SK-N-MC (cell line): Measurements from ENCODE around the gene TPPP2.

Source experiments
- DNase-seq: peaks from one replicate; pipeline ENCODE4 v3.0.0-alpha.2; 2011; ENCODE audit warnings: low read depth, low spot score
- H3K27ac ChIP-seq: fragments of 200-600 bp; sonication (generic); 2 replicates; pipeline ENCODE4 v1.5.1; 2016; ENCODE audit warnings: mixed run types
- H3K36me3 ChIP-seq: fragments of 200-600 bp; sonication (generic); 2 replicates; pipeline ENCODE4 v1.6.1; 2017; ENCODE audit warnings: antibody characterized with exemption, low read length, mixed read lengths; ENCODE audit not compliant: insufficient read depth
- H3K4me3 ChIP-seq: fragments of 200-600 bp; sonication (generic); 2 replicates; pipeline ENCODE4 v1.5.1; 2016
- H3K9ac ChIP-seq: fragments of 200-600 bp; sonication (generic); 2 replicates; pipeline ENCODE4 v1.8.0; 2017; ENCODE audit warnings: mixed run types, mixed read lengths; ENCODE audit not compliant: insufficient read length
- H3K9me3 ChIP-seq: fragments of 200-600 bp; sonication (generic); 2 replicates; pipeline ENCODE4 v1.6.1; 2017; ENCODE audit warnings: low read depth, mild to moderate bottlenecking, antibody characterized with exemption, low read length, moderate library complexity, mixed read lengths
- EZH2 ChIP-seq: fragments of 200-600 bp; sonication (generic); IDR thresholded peaks from one replicate; pipeline ENCODE4 v1.6.1; 2017; ENCODE audit warnings: antibody characterized with exemption
- FOXP2 ChIP-seq: optimal IDR thresholded peaks from 2 replicates; pipeline ENCODE3; 2011; ENCODE audit warnings: mild to moderate bottlenecking, moderate library complexity; ENCODE audit not compliant: insufficient read depth; ENCODE audit errors: extremely low read length, control extremely low read depth
- POLR2AphosphoS5 ChIP-seq: IDR thresholded peaks from 2 replicates; pipeline ENCODE4 v1.6.1; 2012; ENCODE audit warnings: mild to moderate bottlenecking, low read depth, low read length, borderline replicate concordance

TPPP2 gene

DNA sequence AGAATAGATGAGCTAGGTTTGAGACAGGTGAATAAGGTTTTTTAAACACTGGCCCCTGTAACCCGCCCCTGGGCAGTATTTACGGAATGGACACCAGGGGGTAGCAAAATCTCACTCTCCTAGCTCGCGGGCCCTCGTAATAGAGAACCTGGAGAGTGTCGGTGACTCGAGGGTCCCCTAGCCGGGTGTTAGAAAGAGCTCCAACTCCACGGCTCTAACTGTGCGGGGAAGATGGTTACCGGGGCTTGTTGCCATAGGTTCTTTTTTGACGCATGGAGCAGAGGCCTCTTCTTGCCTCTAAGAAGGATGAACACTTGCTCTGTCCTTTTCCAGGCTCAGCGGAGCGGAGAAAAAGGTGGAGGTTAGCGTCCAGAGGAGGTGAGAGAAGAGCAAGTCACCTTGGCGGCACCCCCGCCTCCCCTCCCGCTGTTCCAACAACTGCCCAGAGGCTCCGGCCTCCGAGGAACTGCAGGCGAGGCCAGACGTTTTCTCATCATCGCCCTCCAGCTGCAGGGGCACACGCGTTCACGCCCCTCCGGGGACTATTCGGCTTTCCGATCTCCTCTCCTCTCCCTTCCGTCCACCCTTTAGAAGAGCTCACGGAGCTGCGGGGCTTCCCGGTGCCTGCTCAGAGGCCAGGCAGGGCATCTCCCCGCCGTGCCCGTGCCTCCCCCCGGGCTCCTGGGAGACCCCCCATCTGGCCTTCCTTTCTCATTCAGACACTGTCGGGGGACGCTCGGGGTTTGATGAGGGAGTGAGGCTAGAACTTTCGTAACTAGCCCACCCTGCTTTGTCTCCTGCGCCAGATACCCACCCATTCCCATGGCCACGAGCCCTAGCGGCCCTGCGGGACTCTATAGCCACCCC, 38.7 kb downstream of the TPPP2 start:
- DNase-seq, result no peak
- no peak overlapping the region for H3K9ac ChIP-seq
- peak overlapping the region; percentile 96; the same call in 1 of the 2 replicates for H3K4me3 ChIP-seq
- no peaks in the 10 kb centered on the region for H3K9me3 ChIP-seq
- H3K27ac ChIP-seq, result no peak overlapping the region
- H3K36me3 ChIP-seq, result peaks cover 10% of the 10 kb centered on the region
- TF ChIP-seq POLR2AphosphoS5, result no peak
- TF ChIP-seq EZH2, result no peak
- TF ChIP-seq FOXP2, result no peak

DNA sequence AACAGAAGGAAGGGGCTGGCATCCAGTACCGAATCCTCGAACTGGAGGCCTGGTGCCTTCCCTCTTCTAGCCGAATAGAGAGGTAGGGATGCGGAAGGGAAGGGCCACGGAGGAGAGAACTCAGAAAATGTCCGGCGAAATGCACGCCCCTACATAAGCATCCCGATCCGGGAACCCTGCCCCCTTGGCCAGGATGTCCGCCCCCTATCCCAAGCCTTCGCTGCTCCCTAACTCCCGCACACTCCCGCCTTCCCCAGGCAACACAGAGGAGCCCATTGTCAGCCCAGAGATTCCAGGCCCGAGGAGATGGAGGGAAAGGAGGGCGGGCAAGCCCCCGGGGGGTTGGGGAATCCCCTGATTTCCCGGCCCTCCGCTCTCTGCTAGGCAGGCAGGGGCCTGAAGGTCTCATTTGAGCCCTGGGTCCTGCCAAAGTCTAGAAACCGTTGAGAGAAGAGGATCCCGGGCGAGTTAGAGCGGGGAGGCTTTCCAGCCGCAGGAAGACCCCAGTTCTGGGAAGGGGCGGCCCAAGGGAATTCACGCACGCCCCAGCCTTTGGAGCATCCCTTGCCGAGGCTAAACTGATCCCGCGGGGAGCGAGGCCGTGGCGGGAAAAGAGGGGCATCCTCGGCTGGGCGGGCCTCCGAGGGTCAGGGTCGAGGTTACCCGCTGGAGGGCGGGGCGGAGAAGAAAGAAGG, 39.5 kb downstream of the TPPP2 start:
- Histone ChIP-seq H3K9ac (peak overlapping the region; percentile 90), H3K4me3 (peak overlapping the region; percentile 96), H3K9me3 (no peaks in the 10 kb centered on the region), H3K27ac (no peak overlapping the region), H3K36me3 (peaks cover 11% of the 10 kb centered on the region)
- TF ChIP-seq POLR2AphosphoS5 (no peak), EZH2 (no peak), FOXP2 (no peak)
- DNase-seq, result no peak

DNA sequence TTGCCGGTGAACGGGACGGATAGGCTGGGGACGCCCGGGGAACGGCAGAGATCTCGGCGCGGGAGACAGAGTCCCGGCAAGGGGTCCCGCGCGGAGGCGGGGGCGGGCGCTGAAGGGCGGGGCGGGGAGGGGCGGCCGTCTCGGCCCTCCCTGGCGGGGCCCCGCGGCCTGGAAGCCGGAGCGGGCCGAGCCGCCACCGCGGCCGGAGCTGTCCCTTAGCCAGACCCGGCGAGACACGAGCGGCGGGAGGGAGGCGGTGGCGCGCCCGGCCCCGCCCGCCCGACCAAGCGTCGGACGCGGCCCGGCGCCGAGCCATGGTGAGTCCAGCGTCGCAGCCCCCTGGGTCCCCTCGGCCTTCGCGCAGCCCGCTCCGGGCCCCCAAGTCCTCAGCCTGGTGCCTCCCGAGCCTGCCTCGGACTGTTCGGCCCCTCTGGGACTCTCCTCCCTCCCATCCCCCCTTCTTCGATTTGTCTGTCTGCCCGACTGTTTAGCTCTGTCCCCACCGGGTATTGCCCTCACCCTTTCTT, 40.1 kb downstream of the TPPP2 start, which contains the start of gene ARHGEF40:
TSS of gene ARHGEF40 (plus strand) at position 222 of the 527 bp plus-strand sequence. CDS start at position 315, 93 bp downstream.
- peak within 1 kb of the TSS; percentile 90 for H3K9ac ChIP-seq
- H3K9me3 ChIP-seq, result no peaks in the 10 kb centered on the region
- peak within 1 kb of the TSS; percentile 97 for H3K27ac ChIP-seq
- DNase-seq, result no peak
- H3K4me3 ChIP-seq, result peak within 1 kb of the TSS; percentile 96
- TF ChIP-seq POLR2AphosphoS5, result no peak
- TF ChIP-seq FOXP2, result no peak
- no peak for TF ChIP-seq EZH2
- H3K36me3 ChIP-seq, result peaks cover 11% of the 10 kb centered on the region

GRCh38 chr14:21070610-21071224, 40.7 kb downstream of the TPPP2 start:
- Histone ChIP-seq H3K9ac (peak overlapping the region; percentile 90), H3K4me3 (peak overlapping the region; percentile 96), H3K9me3 (no peaks in the 10 kb centered on the region), H3K27ac (peak overlapping the region; percentile 97), H3K36me3 (peaks cover 17% of the 10 kb centered on the region)
- no peak for DNase-seq
- TF ChIP-seq POLR2AphosphoS5 (no peak), EZH2 (no peak), FOXP2 (no peak)

DNA sequence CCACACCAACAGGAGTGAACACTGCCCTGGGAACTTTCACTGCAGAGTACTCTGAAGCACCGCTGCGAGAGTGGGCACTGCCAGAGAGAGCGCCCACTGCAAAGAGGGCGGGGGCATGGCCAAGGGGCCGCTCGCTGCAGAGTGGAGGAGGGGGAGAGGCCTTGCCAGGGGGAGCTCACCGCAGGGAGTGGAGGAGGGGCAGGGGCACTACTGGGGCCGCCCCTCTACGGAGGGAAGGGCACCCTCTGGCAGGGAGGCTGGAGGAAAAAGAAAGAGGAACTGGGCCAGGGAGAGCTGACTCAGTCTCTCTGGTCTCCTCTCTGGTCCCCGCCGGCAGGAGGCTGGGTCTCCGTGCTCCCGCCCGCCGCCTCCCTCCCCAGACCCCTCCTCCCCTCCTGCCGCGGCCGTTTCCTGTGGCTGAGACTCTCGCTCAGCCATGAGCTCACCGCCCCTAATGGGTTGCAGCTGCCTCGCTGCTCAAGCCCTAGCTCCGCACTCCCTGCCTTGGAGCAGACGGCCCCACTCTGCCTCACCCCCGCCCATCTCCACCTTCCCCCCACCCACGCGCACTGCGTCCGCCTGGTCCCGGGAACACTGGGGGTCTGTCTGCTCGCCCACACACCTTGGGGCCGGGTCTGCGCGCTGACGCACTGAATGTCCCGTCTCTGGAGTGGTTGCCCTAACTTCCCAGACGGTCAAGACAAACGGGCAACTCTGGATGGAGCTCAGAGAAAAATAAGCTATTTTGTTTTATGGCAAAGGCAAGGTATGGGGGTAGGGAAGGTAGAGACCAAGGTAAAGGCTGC, 41.4 kb downstream of the TPPP2 start:
- H3K4me3 ChIP-seq, result peak overlapping the region; percentile 96
- H3K27ac ChIP-seq, result peak overlapping the region; percentile 97
- H3K9ac ChIP-seq, result peak overlapping the region; percentile 90
- no peak for TF ChIP-seq FOXP2
- TF ChIP-seq EZH2, result no peak
- TF ChIP-seq POLR2AphosphoS5, result peak; percentile 57; the same call in 1 of the 2 replicates
- H3K36me3 ChIP-seq, result peaks cover 24% of the 10 kb centered on the region
- H3K9me3 ChIP-seq, result no peaks in the 10 kb centered on the region
- DNase-seq, result no peak

DNA sequence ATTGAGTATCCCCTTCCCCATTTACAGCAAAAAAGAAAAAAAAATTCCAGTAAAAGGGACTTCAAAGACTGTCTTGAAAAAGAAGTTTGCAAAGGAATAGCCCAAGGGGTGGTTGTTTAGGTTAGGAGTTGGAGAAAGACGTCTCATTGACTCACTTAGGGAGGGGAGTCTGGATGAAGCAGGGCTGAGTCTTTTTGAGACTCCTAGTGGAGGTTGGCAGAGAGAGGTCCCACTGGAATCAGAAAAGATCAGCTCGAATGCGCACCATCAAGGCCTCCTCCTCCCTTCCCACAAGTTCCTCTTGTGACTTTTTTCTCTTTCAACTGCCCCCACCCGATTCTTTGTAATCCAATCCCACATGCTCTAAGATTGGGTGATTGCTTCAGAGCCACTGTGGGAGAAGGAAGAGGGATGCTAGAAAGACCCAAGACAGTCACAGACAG, 42.0 kb downstream of the TPPP2 start:
- no peak for DNase-seq
- TF ChIP-seq FOXP2 (no peak), EZH2 (no peak), POLR2AphosphoS5 (no peak)
- H3K4me3 ChIP-seq, result peak overlapping the region; percentile 96
- H3K9ac ChIP-seq, result peak overlapping the region; percentile 80
- peaks cover 28% of the 10 kb centered on the region for H3K36me3 ChIP-seq
- H3K27ac ChIP-seq, result peak overlapping the region; percentile 97
- no peaks in the 10 kb centered on the region for H3K9me3 ChIP-seq

GRCh38 chr14:21072781-21073339, 42.8 kb downstream of the TPPP2 start:
- Histone ChIP-seq H3K27ac (peak overlapping the region; percentile 97), H3K9me3 (no peaks in the 10 kb centered on the region), H3K36me3 (peaks cover 35% of the 10 kb centered on the region), H3K4me3 (no peak overlapping the region), H3K9ac (no peak overlapping the region)
- no peak for DNase-seq
- no peak for TF ChIP-seq FOXP2
- no peak for TF ChIP-seq POLR2AphosphoS5
- TF ChIP-seq EZH2, result no peak
